ENCODE data around the gene ZDHHC12. TPM values are rescaled to one million over a fixed set of nuclear protein-coding genes. Genes with fewer than 3 reads are reported as not detected.
A peak's percentile ranks its signal among the peaks of the same experiment; 100 is the strongest.

ZDHHC12 gene
- total and polyA plus RNA-seq, 2 of the 13 experiments (the other 11 are each of a cell fraction or from before 2014, with no cell fraction given), result 25.4 to 28.0 TPM

DNA sequence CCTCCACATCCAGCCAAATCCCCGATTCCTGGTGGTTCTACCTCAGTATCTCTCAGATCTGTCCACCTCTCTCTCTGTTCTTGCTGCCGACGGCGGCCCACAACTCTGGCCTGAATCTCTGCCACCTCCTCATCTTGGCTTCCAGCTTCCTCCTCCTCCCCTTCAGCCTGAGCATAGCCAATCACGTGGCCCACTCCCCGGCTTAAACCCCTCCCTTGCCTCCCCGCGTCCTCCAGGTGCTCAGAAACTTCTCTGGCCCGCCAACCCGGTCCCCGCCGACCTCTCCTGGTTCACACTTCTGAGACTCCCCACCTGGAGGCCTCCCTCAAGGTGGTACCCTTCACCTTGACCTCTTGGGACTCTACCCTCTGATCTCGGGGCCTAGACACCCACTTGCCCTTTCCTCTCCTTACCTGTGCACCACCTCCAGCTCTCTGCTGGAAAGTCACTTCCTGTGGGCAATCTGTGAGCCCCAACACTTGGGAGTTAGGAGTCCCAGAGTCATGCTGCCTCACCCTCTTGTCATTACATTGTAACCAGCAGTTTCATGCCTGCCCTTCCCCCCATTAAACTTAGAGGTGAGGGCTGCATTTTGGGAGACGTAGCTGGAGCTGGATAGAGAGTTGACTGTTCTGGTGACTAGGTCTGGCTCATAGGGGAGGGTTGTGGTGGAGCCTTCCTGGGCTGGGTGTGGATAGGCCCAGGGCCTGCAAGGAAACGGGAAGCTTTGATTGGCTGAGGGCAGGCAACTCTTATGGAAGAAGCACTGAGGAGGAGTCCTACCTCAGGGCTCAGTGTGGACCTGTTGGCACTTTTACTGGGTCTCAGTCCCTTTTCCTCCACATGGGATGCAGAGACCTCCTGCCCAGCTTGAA, 39.4 kb downstream of the ZDHHC12 start (continued):
- 0 out of 2 replicates have a peak, but pooled peaks have one; percentile 50 for TF ChIP-seq ELF3 (CRISPR knock-in tag; IDR thresholded peaks at IDR 0.05)
- peak; percentile 93 for TF ChIP-seq ZFX (CRISPR knock-in tag; IDR thresholded peaks at IDR 0.05; ENCODE audit: low read depth)
- no peak for TF ChIP-seq ZFP36L2 (CRISPR knock-in tag; IDR thresholded peaks at IDR 0.05)
- no peak for TF ChIP-seq SIX1 (CRISPR knock-in tag; IDR thresholded peaks at IDR 0.05; ENCODE audit: borderline replicate concordance)
- TF ChIP-seq, protein P1, sequence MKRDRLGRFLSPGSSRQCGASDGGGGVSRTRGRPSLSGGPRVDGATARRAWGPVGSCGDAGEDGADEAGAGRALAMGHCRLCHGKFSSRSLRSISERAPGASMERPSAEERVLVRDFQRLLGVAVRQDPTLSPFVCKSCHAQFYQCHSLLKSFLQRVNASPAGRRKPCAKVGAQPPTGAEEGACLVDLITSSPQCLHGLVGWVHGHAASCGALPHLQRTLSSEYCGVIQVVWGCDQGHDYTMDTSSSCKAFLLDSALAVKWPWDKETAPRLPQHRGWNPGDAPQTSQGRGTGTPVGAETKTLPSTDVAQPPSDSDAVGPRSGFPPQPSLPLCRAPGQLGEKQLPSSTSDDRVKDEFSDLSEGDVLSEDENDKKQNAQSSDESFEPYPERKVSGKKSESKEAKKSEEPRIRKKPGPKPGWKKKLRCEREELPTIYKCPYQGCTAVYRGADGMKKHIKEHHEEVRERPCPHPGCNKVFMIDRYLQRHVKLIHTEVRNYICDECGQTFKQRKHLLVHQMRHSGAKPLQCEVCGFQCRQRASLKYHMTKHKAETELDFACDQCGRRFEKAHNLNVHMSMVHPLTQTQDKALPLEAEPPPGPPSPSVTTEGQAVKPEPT (CRISPR knock-in tag; IDR thresholded peaks at IDR 0.05; ENCODE audit: low read depth), result peak; percentile 84; the same call in 1 of the 2 replicates
- peak; percentile 95; the same call in 1 of the 2 replicates for TF ChIP-seq ZNF572 (CRISPR knock-in tag; IDR thresholded peaks at IDR 0.05)
- 0 out of 2 replicates have a peak, but pooled peaks have one; percentile 24 for TF ChIP-seq PPARG (CRISPR knock-in tag; conservative IDR thresholded peaks at IDR 0.05)
- TF ChIP-seq NCOA2 (CRISPR knock-in tag; IDR thresholded peaks at IDR 0.05), result 0 out of 2 replicates have a peak, but pooled peaks have one; percentile 5
- TF ChIP-seq, protein P2, sequence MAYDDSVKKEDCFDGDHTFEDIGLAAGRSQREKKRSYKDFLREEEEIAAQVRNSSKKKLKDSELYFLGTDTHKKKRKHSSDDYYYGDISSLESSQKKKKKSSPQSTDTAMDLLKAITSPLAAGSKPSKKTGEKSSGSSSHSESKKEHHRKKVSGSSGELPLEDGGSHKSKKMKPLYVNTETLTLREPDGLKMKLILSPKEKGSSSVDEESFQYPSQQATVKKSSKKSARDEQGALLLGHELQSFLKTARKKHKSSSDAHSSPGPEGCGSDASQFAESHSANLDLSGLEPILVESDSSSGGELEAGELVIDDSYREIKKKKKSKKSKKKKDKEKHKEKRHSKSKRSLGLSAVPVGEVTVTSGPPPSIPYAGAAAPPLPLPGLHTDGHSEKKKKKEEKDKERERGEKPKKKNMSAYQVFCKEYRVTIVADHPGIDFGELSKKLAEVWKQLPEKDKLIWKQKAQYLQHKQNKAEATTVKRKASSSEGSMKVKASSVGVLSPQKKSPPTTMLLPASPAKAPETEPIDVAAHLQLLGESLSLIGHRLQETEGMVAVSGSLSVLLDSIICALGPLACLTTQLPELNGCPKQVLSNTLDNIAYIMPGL (CRISPR knock-in tag; IDR thresholded peaks at IDR 0.05; ENCODE audit: borderline replicate concordance in 1 of 2, low read depth in 1 of 2), result peak in 1 of 2 experiments; percentile 78; a peak in 2 of 4 replicates
- TF ChIP-seq, protein P3, sequence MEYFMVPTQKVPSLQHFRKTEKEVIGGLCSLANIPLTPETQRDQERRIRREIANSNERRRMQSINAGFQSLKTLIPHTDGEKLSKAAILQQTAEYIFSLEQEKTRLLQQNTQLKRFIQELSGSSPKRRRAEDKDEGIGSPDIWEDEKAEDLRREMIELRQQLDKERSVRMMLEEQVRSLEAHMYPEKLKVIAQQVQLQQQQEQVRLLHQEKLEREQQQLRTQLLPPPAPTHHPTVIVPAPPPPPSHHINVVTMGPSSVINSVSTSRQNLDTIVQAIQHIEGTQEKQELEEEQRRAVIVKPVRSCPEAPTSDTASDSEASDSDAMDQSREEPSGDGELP (IDR thresholded peaks at IDR 0.05; ENCODE audit: borderline replicate concordance, low read depth), result peak; percentile 64; the same call in 1 of the 2 replicates
- no peak for TF ChIP-seq ZSCAN22 (CRISPR knock-in tag; IDR thresholded peaks at IDR 0.05)
- peak; percentile 58 for TF ChIP-seq PHF8 (CRISPR knock-in tag; IDR thresholded peaks at IDR 0.05)
- 0 out of 2 replicates have a peak, but pooled peaks have one; percentile 12 for TF ChIP-seq NAIF1 (CRISPR knock-in tag; IDR thresholded peaks at IDR 0.05; ENCODE audit: borderline replicate concordance)
- TF ChIP-seq SMARCC2 (IDR thresholded peaks at IDR 0.05), result no peak
- TF ChIP-seq ZEB1 (IDR thresholded peaks at IDR 0.05; ENCODE audit: insufficient replicate concordance, low read depth), result peak; percentile 92
- 0 out of 2 replicates have a peak, but pooled peaks have one; percentile 7 for TF ChIP-seq RXRB (CRISPR knock-in tag; IDR thresholded peaks at IDR 0.05; ENCODE audit: borderline replicate concordance)
- no peak for TF ChIP-seq ZNF746 (CRISPR knock-in tag; IDR thresholded peaks at IDR 0.05)
- TF ChIP-seq, protein P4, sequence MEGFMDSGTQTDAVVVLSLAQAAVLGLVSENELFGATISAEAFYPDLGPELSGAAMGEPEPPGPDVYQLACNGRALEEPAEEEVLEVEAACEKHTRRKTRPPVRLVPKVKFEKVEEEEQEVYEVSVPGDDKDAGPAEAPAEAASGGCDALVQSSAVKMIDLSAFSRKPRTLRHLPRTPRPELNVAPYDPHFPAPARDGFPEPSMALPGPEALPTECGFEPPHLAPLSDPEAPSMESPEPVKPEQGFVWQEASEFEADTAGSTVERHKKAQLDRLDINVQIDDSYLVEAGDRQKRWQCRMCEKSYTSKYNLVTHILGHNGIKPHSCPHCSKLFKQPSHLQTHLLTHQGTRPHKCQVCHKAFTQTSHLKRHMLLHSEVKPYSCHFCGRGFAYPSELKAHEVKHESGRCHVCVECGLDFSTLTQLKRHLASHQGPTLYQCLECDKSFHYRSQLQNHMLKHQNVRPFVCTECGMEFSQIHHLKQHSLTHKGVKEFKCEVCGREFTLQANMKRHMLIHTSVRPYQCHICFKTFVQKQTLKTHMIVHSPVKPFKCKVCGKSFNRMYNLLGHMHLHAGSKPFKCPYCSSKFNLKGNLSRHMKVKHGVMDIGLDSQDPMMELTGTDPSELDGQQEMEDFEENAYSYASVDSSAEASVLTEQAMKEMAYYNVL (CRISPR knock-in tag; IDR thresholded peaks at IDR 0.05; ENCODE audit: borderline replicate concordance), result peak; percentile 75; the same call in 1 of the 2 replicates
- 0 out of 2 replicates have a peak, but pooled peaks have one; percentile 17 for TF ChIP-seq ZNF644 (CRISPR knock-in tag; IDR thresholded peaks at IDR 0.05; ENCODE audit: low read depth)
- TF ChIP-seq GABPA (IDR thresholded peaks at IDR 0.05; ENCODE audit: low read depth, low read length), result no peak
- peak; percentile 71 for TF ChIP-seq GABPA (CRISPR knock-in tag; IDR thresholded peaks at IDR 0.05; ENCODE audit: low read depth)

All from HepG2 (cell line).